Aorta (tissue), 5 donors: ENCODE data around the gene FBXL15. TPM values are rescaled to one million over a fixed set of nuclear protein-coding genes. Genes with fewer than 3 reads are reported as not detected.

Experiments used
- ATAC-seq: fragments of 200-7000 bp; cut with Tn5 transposase; one replicate; pipeline ENCODE4 v1.9.1; 2022; ENCODE audit warnings: moderate library complexity; ENCODE audit not compliant: low FRiP score
- DNase-seq, 2 donors: peaks; one replicate each; pipeline ENCODE4 v3.0.0-alpha.2; 2020
- H3K27ac ChIP-seq, 2 donors: one replicate each; pipeline ENCODE4 v1.5.1; 2013; ENCODE audit warnings: low read length in 2 of 2, mild to moderate bottlenecking in 2 of 2, moderate library complexity in 2 of 2, control low read depth in 1 of 2, inconsistent platforms in 1 of 2, low read depth in 1 of 2
- H3K27me3 ChIP-seq, 2 donors: one replicate each; pipeline ENCODE4 v1.6.1; 2013; ENCODE audit warnings: control low read depth in 1 of 2, low read length in 1 of 2, mild to moderate bottlenecking in 1 of 2, moderate library complexity in 1 of 2; ENCODE audit not compliant: insufficient read depth in 2 of 2, control insufficient read depth in 1 of 2
- H3K36me3 ChIP-seq, 2 donors: one replicate each; pipeline ENCODE4 v1.6.1; 2013; ENCODE audit warnings: control low read depth in 1 of 2, low read length in 1 of 2, mild to moderate bottlenecking in 1 of 2; ENCODE audit not compliant: insufficient read depth in 2 of 2, control insufficient read depth in 1 of 2
- H3K4me1 ChIP-seq, 2 donors: one replicate each; pipeline ENCODE4 v1.6.1; 2013; ENCODE audit warnings: low read length in 2 of 2, control low read depth in 1 of 2, mild to moderate bottlenecking in 1 of 2, moderate library complexity in 1 of 2; ENCODE audit not compliant: insufficient read depth in 2 of 2, control insufficient read depth in 1 of 2
- H3K4me3 ChIP-seq, 2 donors: one replicate each; pipeline ENCODE4 v1.5.1; 2013; ENCODE audit warnings: low read length in 2 of 2, control low read depth in 1 of 2, mild to moderate bottlenecking in 1 of 2
- H3K9me3 ChIP-seq: one replicate; pipeline ENCODE4 v1.6.1; 2013; ENCODE audit warnings: mild to moderate bottlenecking, low read length; ENCODE audit not compliant: control insufficient read depth
- WGBS, 2 donors: extraction: QIAGEN DNeasy Blood & Tissue Kit; methylation state at CpG; one replicate each; pipeline ENCODE4 v1.1.7; 2013; 5-methylcytosine and 5-hydroxymethylcytosine counted together
- intact Hi-C, 2 donors: fragments of 100-400 bp; cut with DNase I; formaldehyde crosslinking; loops; one replicate each; pipeline versions ENCODE4 v1.14.2 to v1.15.0; 2022
- polyA plus RNA-seq, 2 donors: library from polyadenylated mRNA; stranded (reverse); fragments of 200-250 nt; gene quantifications; one replicate each; pipeline ENCODE4 v1.2.3, GENCODE V29; 2013
- total RNA-seq, 2 donors: library from RNA; stranded (reverse); fragmentation: NEBNext Ultra II Directional; extraction: Animal tissue kit (Norgen Biotek cat#: 25700); gene quantifications; one replicate each; pipeline ENCODE4 v1.2.1, GENCODE V29; 2021
- donor health status: healthy with polysubstance abuse.
- donor health status: Bipolar disorder and iron deficiency.
- donor health status: DM: no; HTN: no; CAD: no.
- donor health status: DM: no; HTN: no; CAD: no.
- donor health status: DM: yes; HTN: yes; CAD: no.

Gene FBXL15
- total and polyA plus RNA-seq, 4 donors = 7.0 to 30.5 (median 10.4) TPM

- H3K27ac ChIP-seq = no peak overlapping the region
- intact Hi-C loops = no loop called here
- ATAC-seq (no peak), DNase-seq (no peak)
- H3K36me3 ChIP-seq = no peaks in the 10 kb centered on the region
- H3K4me1 ChIP-seq = no peaks in the 10 kb centered on the region
- WGBS, 2 donors = 68 to 73% methylated on average over 6 of the region's 6 CpGs
- H3K27me3 ChIP-seq = no peaks in the 10 kb centered on the region
- H3K9me3 ChIP-seq = no peaks in the 10 kb centered on the region
- no peak overlapping the region for H3K4me3 ChIP-seq
Measured at GRCh38 chr10:102462512-102463054, 41.9 kb downstream of the FBXL15 start.

GRCh38 chr10:102463983-102464382 lies 43.3 kb downstream of the FBXL15 start:
- no peaks in the 10 kb centered on the region for H3K4me1 ChIP-seq
- H3K9me3 ChIP-seq = no peaks in the 10 kb centered on the region
- H3K27me3 ChIP-seq = no peaks in the 10 kb centered on the region
- intact Hi-C loops = no loop called here
- no peak for ATAC-seq
- no peak for DNase-seq
- H3K4me3 ChIP-seq = no peak overlapping the region
- WGBS, 2 donors = 89 to 92% methylated on average over 10 of the region's 10 CpGs
- H3K27ac ChIP-seq = no peak overlapping the region
- no peaks in the 10 kb centered on the region for H3K36me3 ChIP-seq

GRCh38 chr10:102465466-102465865 lies 44.8 kb downstream of the FBXL15 start:
- DNase-seq = no peak
- H3K27ac ChIP-seq = no peak overlapping the region
- no peaks in the 10 kb centered on the region for H3K4me1 ChIP-seq
- WGBS, 2 donors = 45 to 54% methylated on average over 3 of the region's 3 CpGs
- no peaks in the 10 kb centered on the region for H3K36me3 ChIP-seq
- intact Hi-C loops = no loop called here
- ATAC-seq = no peak
- H3K9me3 ChIP-seq = no peaks in the 10 kb centered on the region
- no peak overlapping the region for H3K4me3 ChIP-seq
- no peaks in the 10 kb centered on the region for H3K27me3 ChIP-seq

DNA sequence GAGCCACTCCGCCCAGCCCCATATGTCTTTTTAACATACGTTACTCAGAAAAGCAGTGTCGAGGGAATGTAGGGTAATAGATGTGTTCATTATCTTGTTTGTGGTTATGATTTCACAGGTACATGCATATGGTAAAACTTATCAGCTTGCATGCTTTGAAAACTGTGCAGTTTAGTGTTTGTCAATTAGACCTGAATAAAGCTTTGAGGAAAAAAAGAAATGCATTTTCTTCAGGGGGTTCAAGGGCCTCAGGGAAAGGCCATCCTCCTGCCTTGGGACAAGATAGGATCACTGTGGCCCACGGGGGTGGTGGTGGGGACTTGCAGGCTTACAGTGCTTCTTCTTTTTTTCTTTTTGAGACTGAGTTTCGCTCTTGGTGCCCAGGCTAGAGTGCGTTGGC lies 46.7 kb downstream of the FBXL15 start:
- WGBS, 2 donors = 73 to 93% methylated on average over 6 of the region's 6 CpGs
- intact Hi-C loops = no loop called here
- no peak for DNase-seq
- H3K4me3 ChIP-seq = no peak overlapping the region
- no peak for ATAC-seq
- H3K36me3 ChIP-seq = no peaks in the 10 kb centered on the region
- no peak overlapping the region for H3K27ac ChIP-seq
- H3K27me3 ChIP-seq = no peaks in the 10 kb centered on the region
- H3K4me1 ChIP-seq = no peaks in the 10 kb centered on the region
- H3K9me3 ChIP-seq = no peaks in the 10 kb centered on the region

DNA sequence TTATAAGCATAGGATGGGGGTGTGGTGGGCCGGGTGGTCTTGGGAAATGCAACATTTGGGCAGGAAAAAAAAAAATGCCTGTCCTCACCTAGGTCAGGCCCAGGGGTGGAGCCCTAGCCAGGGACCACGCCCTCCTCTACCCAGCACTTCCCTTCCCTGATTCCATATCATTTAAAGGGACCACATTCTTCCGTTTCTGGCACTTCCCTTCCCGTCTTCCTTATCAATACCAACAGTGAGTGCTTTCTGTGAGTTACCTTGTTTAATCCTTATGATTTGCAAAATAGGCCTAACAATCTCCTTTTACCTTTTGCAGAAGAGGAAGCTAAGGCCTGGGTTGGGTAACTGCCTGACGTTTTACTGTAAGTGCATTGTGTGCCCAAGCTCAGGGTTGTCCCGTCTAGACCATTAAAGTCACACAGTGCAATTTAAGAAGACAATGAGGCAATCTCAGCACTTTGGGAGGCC lies 47.4 kb downstream of the FBXL15 start:
- H3K4me3 ChIP-seq = no peak overlapping the region
- H3K27ac ChIP-seq = no peak overlapping the region
- intact Hi-C loops = no loop called here
- no peaks in the 10 kb centered on the region for H3K4me1 ChIP-seq
- H3K36me3 ChIP-seq = no peaks in the 10 kb centered on the region
- no peak for DNase-seq
- ATAC-seq = no peak
- 58 to 71% methylated on average over 6 of the region's 6 CpGs for WGBS, 2 donors
- H3K9me3 ChIP-seq = no peaks in the 10 kb centered on the region
- no peaks in the 10 kb centered on the region for H3K27me3 ChIP-seq

GRCh38 chr10:102468683-102469082 lies 48.0 kb downstream of the FBXL15 start:
- DNase-seq (no peak), ATAC-seq (no peak)
- intact Hi-C loops = no loop called here
- no peaks in the 10 kb centered on the region for H3K27me3 ChIP-seq
- H3K27ac ChIP-seq = no peak overlapping the region
- no peaks in the 10 kb centered on the region for H3K4me1 ChIP-seq
- no peaks in the 10 kb centered on the region for H3K36me3 ChIP-seq
- no peak overlapping the region for H3K4me3 ChIP-seq
- 49 to 65% methylated on average over 9 of the region's 9 CpGs for WGBS, 2 donors
- no peaks in the 10 kb centered on the region for H3K9me3 ChIP-seq

GRCh38 chr10:102470579-102471546 lies 50.2 kb downstream of the FBXL15 start:
- WGBS, 2 donors = 92 to 93% methylated on average over 35 to 36 of the region's 36 CpGs
- DNase-seq (no peak), ATAC-seq (no peak)
- Histone ChIP-seq H3K27me3 (no peaks in the 10 kb centered on the region), H3K9me3 (no peaks in the 10 kb centered on the region), H3K4me1 (no peaks in the 10 kb centered on the region), H3K36me3 (no peaks in the 10 kb centered on the region), H3K27ac (no peak overlapping the region), H3K4me3 (no peak overlapping the region)
- intact Hi-C loops = no loop called here
